ENCODE results near the gene PARD6B. TPM values are rescaled to one million over a fixed set of nuclear protein-coding genes. Genes with fewer than 3 reads are reported as not detected.
"Not testable (repeated sequence)": the region's sequence is repeated elsewhere in the genome, so short reads cannot be mapped to it uniquely, and the experiment has no call there.

The PARD6B gene
- total RNA-seq, 1 donor from 2014 or later: 7.1 TPM

DNA sequence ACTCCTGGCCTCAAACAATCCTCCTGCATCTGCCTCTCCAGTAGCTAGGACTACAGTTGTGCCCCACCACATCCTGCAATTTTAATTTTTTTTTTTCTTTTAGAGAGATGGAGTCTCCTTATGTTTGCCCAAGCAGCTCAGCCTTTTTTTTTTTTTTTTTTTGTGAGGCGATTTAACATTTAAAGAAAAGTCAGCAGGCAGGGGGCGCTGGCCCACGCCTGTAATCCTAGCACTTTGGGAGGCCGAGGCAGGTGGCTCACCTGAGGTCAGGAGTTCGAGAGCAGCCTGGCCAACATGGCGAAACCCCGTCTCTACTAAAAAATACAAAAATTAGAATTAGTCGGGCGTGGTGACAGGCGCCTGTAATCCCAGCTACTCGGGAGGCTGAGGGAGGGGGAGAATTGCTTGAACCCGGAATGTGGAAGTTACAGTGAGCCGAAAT lies 62.2 kb downstream of the PARD6B start:
- DNase-seq (ENCODE audit: low spot score): peak; percentile 52
- not testable (repeated sequence) for H3K4me1 Mint-ChIP-seq (ENCODE audit: unreplicated experiment); H3K27me3 Mint-ChIP-seq (ENCODE audit: unreplicated experiment); H3K9me3 Mint-ChIP-seq (ENCODE audit: unreplicated experiment); H3K36me3 Mint-ChIP-seq (ENCODE audit: low read depth, unreplicated experiment); H3K27ac Mint-ChIP-seq (ENCODE audit: unreplicated experiment); H3K4me3 Mint-ChIP-seq (ENCODE audit: unreplicated experiment)
- TF ChIP-seq, protein P1, sequence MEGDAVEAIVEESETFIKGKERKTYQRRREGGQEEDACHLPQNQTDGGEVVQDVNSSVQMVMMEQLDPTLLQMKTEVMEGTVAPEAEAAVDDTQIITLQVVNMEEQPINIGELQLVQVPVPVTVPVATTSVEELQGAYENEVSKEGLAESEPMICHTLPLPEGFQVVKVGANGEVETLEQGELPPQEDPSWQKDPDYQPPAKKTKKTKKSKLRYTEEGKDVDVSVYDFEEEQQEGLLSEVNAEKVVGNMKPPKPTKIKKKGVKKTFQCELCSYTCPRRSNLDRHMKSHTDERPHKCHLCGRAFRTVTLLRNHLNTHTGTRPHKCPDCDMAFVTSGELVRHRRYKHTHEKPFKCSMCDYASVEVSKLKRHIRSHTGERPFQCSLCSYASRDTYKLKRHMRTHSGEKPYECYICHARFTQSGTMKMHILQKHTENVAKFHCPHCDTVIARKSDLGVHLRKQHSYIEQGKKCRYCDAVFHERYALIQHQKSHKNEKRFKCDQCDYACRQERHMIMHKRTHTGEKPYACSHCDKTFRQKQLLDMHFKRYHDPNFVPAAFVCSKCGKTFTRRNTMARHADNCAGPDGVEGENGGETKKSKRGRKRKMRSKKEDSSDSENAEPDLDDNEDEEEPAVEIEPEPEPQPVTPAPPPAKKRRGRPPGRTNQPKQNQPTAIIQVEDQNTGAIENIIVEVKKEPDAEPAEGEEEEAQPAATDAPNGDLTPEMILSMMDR (IDR thresholded peaks at IDR 0.05; ENCODE audit: unreplicated experiment): peak; percentile 78

DNA sequence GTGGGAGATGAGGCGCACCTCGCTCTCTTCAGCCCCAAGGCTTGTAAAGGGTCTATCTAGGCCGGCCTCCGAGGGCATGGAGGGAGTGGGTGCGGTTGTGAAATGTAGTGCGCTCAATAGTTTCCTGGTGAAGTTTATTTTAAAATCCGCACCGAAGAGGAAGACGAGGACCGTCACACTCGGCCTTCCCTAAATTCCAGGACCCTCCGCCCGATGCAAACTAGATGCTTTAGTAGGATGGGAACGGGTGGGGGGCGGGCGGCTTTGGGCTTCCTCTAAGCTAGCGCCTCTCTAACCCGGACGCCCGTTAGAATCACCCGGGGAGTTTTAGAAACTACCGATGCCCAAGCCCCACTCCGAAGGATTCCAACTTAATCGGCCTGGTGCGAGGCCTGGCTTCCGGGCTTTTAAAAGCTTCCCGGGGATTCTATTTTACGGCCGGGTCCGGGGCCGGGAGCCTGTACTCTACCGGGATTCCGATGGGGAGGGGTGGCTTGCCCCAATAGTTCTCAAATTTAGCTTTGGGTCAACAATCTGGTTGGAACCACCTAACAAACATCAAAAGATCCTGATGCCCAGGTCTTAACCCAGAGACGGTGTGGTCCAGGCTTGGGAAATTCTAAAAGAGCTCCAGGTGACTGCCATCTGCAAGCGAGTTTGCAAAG lies 62.9 kb downstream of the PARD6B start:
- H3K9me3 Mint-ChIP-seq (ENCODE audit: unreplicated experiment): no peaks in the 10 kb centered on the region
- H3K27me3 Mint-ChIP-seq (ENCODE audit: unreplicated experiment): peaks cover 2% of the 10 kb centered on the region
- H3K27ac Mint-ChIP-seq (ENCODE audit: unreplicated experiment): no peak overlapping the region
- H3K36me3 Mint-ChIP-seq (ENCODE audit: low read depth, unreplicated experiment): no peaks in the 10 kb centered on the region
- no peak for DNase-seq (ENCODE audit: low spot score)
- peaks cover 2% of the 10 kb centered on the region for H3K4me1 Mint-ChIP-seq (ENCODE audit: unreplicated experiment)
- TF ChIP-seq, protein P1 (IDR thresholded peaks at IDR 0.05; ENCODE audit: unreplicated experiment): no peak
- H3K4me3 Mint-ChIP-seq (ENCODE audit: unreplicated experiment): peak overlapping the region; percentile 47

DNA sequence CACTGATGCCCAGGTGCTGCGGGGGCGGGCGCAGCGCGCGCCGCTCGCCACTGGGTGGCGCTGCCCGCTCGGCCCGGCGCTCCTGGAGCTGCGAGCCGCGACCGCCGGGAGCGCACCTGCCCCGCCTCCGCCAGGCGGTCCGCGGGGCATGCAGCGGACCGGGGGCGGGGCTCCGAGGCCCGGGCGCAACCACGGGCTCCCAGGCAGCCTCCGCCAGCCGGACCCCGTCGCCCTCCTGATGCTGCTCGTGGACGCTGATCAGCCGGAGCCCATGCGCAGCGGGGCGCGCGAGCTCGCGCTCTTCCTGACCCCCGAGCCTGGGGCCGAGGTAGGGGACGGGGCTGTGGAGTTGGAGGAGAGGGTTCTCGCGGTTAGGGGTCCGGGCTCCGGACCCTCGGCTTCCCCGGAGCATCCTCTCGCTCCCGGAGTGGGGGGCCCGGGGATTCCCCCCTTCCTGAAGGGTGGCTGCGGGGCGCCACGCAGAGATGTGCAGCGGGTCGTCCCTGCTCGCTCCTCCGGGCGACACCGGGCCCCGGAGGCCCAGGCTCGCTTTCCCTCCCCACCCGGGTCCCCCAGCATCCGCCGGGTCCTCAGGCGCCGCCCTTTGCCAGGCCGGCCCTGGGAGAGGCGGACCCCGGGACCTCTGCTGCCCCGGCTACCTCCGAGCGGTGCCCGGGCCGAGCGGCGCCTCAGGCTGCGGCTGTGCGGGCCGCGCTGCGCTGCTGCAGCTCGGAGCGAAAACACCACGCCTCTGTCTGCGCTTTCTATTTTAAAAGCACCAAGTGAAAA lies 63.7 kb downstream of the PARD6B start, which contains the start of gene BCAS4:
Gene BCAS4, plus strand, starts transcription at position 216 of the 789 bp plus-strand sequence. Its CDS starts 23 bp downstream, at position 239.
- DNase-seq (ENCODE audit: low spot score): peak; percentile 90
- peak within 1 kb of the TSS; percentile 87 for H3K4me3 Mint-ChIP-seq (ENCODE audit: unreplicated experiment)
- peaks cover 2% of the 10 kb centered on the region for H3K4me1 Mint-ChIP-seq (ENCODE audit: unreplicated experiment)
- no peaks in the 10 kb centered on the region for H3K9me3 Mint-ChIP-seq (ENCODE audit: unreplicated experiment)
- H3K27me3 Mint-ChIP-seq (ENCODE audit: unreplicated experiment): peaks cover 2% of the 10 kb centered on the region
- TF ChIP-seq, protein P1 (IDR thresholded peaks at IDR 0.05; ENCODE audit: unreplicated experiment): peak; percentile 80
- H3K36me3 Mint-ChIP-seq (ENCODE audit: low read depth, unreplicated experiment): no peaks in the 10 kb centered on the region
- H3K27ac Mint-ChIP-seq (ENCODE audit: unreplicated experiment): no peak within 1 kb of the TSS

DNA sequence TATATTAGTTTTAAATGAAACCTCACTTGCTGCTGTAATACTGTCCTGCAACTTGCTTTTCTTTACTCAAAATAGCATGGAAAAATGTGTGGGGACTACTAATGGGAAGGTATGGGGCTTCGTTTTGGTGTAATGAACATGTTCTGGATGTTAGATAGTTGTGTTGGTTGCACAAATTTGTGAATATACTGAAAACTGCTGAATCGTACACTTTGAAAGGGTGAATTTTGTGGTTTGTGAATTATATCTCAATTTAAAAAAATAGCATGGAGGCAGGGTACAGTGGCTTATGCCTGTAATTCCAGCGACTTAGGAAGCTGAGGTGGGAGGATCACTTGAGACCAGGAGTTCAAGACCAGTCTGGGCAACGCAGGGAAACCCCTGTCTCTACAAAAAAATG lies 65.8 kb downstream of the PARD6B start:
- no peak overlapping the region for H3K4me3 Mint-ChIP-seq (ENCODE audit: unreplicated experiment)
- H3K36me3 Mint-ChIP-seq (ENCODE audit: low read depth, unreplicated experiment): no peaks in the 10 kb centered on the region
- TF ChIP-seq, protein P1 (IDR thresholded peaks at IDR 0.05; ENCODE audit: unreplicated experiment): no peak
- H3K27ac Mint-ChIP-seq (ENCODE audit: unreplicated experiment): no peak overlapping the region
- H3K9me3 Mint-ChIP-seq (ENCODE audit: unreplicated experiment): no peaks in the 10 kb centered on the region
- no peak for DNase-seq (ENCODE audit: low spot score)
- peaks cover 4% of the 10 kb centered on the region for H3K27me3 Mint-ChIP-seq (ENCODE audit: unreplicated experiment)
- H3K4me1 Mint-ChIP-seq (ENCODE audit: unreplicated experiment): peaks cover 2% of the 10 kb centered on the region

DNA sequence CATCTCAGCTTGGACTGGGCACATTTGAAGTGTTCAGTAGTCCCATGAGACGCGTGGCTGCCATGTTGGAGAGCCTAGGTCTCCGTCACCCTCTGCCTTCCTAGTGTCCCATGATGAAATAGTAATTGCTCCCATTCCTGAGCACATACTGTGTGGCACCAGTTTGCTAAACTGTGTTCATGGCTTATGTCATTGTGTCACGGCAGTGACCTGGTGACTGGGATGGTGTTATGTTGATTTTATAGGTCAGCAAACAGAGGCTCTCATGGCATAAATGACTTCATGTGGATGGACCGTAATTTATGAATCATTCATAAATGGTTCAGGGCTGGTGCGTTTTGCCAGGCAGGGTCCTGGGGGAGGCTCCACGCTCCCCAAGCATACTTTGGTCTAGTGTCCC lies 67.3 kb downstream of the PARD6B start:
- TF ChIP-seq, protein P1 (IDR thresholded peaks at IDR 0.05; ENCODE audit: unreplicated experiment): no peak
- Mint-ChIP-seq H3K27ac (ENCODE audit: unreplicated experiment) (no peak overlapping the region), H3K4me1 (ENCODE audit: unreplicated experiment) (peaks cover 2% of the 10 kb centered on the region), H3K27me3 (ENCODE audit: unreplicated experiment) (peaks cover 4% of the 10 kb centered on the region), H3K36me3 (ENCODE audit: low read depth, unreplicated experiment) (no peaks in the 10 kb centered on the region), H3K4me3 (ENCODE audit: unreplicated experiment) (no peak overlapping the region), H3K9me3 (ENCODE audit: unreplicated experiment) (no peaks in the 10 kb centered on the region)
- DNase-seq (ENCODE audit: low spot score): no peak

Data from endothelial cell (in vitro differentiated cells).